HUES64 (cell line): Measurements from ENCODE around the gene MDGA2.

Experiments
- H3K27ac ChIP-seq: 2 replicates; pipeline ENCODE4 v1.7.0; 2013; ENCODE audit warnings: low read depth, low read length, inconsistent platforms
- H3K27me3 ChIP-seq: 2 replicates; pipeline ENCODE4 v1.6.1; 2013; ENCODE audit warnings: mild to moderate bottlenecking, low read length; ENCODE audit not compliant: insufficient read depth
- H3K36me3 ChIP-seq: 2 replicates; pipeline ENCODE4 v1.6.1; 2013; ENCODE audit warnings: mild to moderate bottlenecking, low read length; ENCODE audit not compliant: insufficient read depth
- H3K4me1 ChIP-seq: 2 replicates; pipeline ENCODE4 v1.6.1; 2013; ENCODE audit warnings: mild to moderate bottlenecking, low read length, moderate library complexity; ENCODE audit not compliant: insufficient read depth
- H3K4me3 ChIP-seq: 2 replicates; pipeline ENCODE4 v1.5.1; 2013; ENCODE audit warnings: mild to moderate bottlenecking, low read length, moderate library complexity
- H3K9ac ChIP-seq: 2 replicates; pipeline ENCODE4 v1.6.1; 2013; ENCODE audit warnings: mild to moderate bottlenecking, low read depth, low read length
- H3K9me3 ChIP-seq: 2 replicates; pipeline ENCODE4 v1.6.1; 2013; ENCODE audit warnings: low read depth, low read length; ENCODE audit not compliant: insufficient read depth
- WGBS: fragments of 150-250, 120-280 bp; methylation state at CpG from one replicate; pipeline ENCODE4 v1.1.7; 2013; ENCODE audit warnings: missing lambda C conversion rate; 5-methylcytosine and 5-hydroxymethylcytosine counted together

MDGA2 gene

GRCh38 chr14:47543459-47543858, 131.9 kb downstream of the MDGA2 start:
- no peaks in the 10 kb centered on the region for H3K9me3 ChIP-seq
- no peak overlapping the region for H3K27ac ChIP-seq
- H3K9ac ChIP-seq: no peak overlapping the region
- no peaks in the 10 kb centered on the region for H3K27me3 ChIP-seq
- no peaks in the 10 kb centered on the region for H3K4me1 ChIP-seq
- 67% methylated on average over 1 of the region's 1 CpG for WGBS
- H3K4me3 ChIP-seq: no peak overlapping the region
- H3K36me3 ChIP-seq: no peaks in the 10 kb centered on the region

GRCh38 chr14:47541662-47542061, 133.7 kb downstream of the MDGA2 start:
- no peaks in the 10 kb centered on the region for H3K36me3 ChIP-seq
- no peaks in the 10 kb centered on the region for H3K27me3 ChIP-seq
- peaks cover 13% of the 10 kb centered on the region for H3K4me1 ChIP-seq
- no peaks in the 10 kb centered on the region for H3K9me3 ChIP-seq
- H3K4me3 ChIP-seq: no peak overlapping the region
- H3K9ac ChIP-seq: no peak overlapping the region
- no peak overlapping the region for H3K27ac ChIP-seq
- 92% methylated on average over 2 of the region's 4 CpGs for WGBS

- H3K4me1 ChIP-seq: peaks cover 24% of the 10 kb centered on the region
These were observed 136.4 kb downstream of the MDGA2 start for GRCh38 chr14:47539031-47539461.

DNA sequence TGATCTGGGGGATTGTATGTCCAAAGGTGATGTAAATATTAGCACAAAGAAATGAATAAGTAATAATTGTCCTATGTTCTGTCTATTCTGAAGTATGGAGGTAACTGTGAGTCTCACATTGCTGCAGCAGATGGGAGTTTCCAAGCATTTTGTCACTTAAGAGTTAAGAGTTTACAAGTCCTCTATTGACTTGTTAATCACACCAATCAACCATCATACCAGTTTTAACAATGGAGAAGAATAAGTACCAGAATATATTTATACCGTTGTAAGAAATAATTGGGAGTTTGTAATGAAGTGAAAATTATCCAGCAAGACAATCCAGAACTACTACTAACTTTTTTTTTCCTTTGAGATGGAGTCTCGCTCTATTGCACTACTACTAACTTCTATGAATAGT, 139.1 kb downstream of the MDGA2 start:
- Histone ChIP-seq H3K27me3 (no peaks in the 10 kb centered on the region), H3K9me3 (no peaks in the 10 kb centered on the region), H3K27ac (peak overlapping the region; percentile 26; the same call in 1 of the 2 replicates), H3K4me3 (no peak overlapping the region), H3K4me1 (peaks cover 24% of the 10 kb centered on the region), H3K9ac (no peak overlapping the region), H3K36me3 (no peaks in the 10 kb centered on the region)
- WGBS: 80% methylated on average over 1 of the region's 2 CpGs

More at GRCh38 chr14:47539031-47539461, 136.4 kb downstream of the MDGA2 start:
- no peaks in the 10 kb centered on the region for H3K9me3 ChIP-seq
- H3K4me3 ChIP-seq: no peak overlapping the region
- H3K9ac ChIP-seq: no peak overlapping the region
- H3K27me3 ChIP-seq: no peaks in the 10 kb centered on the region
- no peak overlapping the region for H3K27ac ChIP-seq
- 57% methylated on average over 3 of the region's 3 CpGs for WGBS
- H3K36me3 ChIP-seq: no peaks in the 10 kb centered on the region

- 100% methylated on average over 1 of the region's 3 CpGs for WGBS
- H3K36me3 ChIP-seq: no peaks in the 10 kb centered on the region
- H3K9ac ChIP-seq: no peak overlapping the region
- no peaks in the 10 kb centered on the region for H3K4me1 ChIP-seq
- H3K4me3 ChIP-seq: no peak overlapping the region
- peaks cover 8% of the 10 kb centered on the region for H3K9me3 ChIP-seq
- no peaks in the 10 kb centered on the region for H3K27me3 ChIP-seq
- H3K27ac ChIP-seq: no peak overlapping the region
These were observed 148.7 kb downstream of the MDGA2 start for GRCh38 chr14:47526591-47527244.

GRCh38 chr14:47524524-47524923, 150.9 kb downstream of the MDGA2 start:
- Histone ChIP-seq H3K27ac (no peak overlapping the region), H3K4me3 (no peak overlapping the region), H3K27me3 (no peaks in the 10 kb centered on the region), H3K36me3 (no peaks in the 10 kb centered on the region), H3K9me3 (peaks cover under 1% of the 10 kb centered on the region; the same call in 1 of the 2 replicates), H3K9ac (no peak overlapping the region), H3K4me1 (no peaks in the 10 kb centered on the region)
- 96% methylated on average over 4 of the region's 4 CpGs for whole genome bisulfite sequencing

- H3K36me3 ChIP-seq: no peaks in the 10 kb centered on the region
- no peaks in the 10 kb centered on the region for H3K9me3 ChIP-seq
- no peaks in the 10 kb centered on the region for H3K4me1 ChIP-seq
- no peak overlapping the region for H3K27ac ChIP-seq
- no peak overlapping the region for H3K9ac ChIP-seq
- H3K4me3 ChIP-seq: no peak overlapping the region
- 95% methylated on average over 2 of the region's 3 CpGs for WGBS
- no peaks in the 10 kb centered on the region for H3K27me3 ChIP-seq
These were observed 155.0 kb downstream of the MDGA2 start for GRCh38 chr14:47520382-47520781.

- Histone ChIP-seq H3K27ac (no peak overlapping the region), H3K36me3 (no peaks in the 10 kb centered on the region), H3K4me1 (peaks cover 8% of the 10 kb centered on the region), H3K9ac (no peak overlapping the region), H3K4me3 (no peak overlapping the region), H3K27me3 (no peaks in the 10 kb centered on the region), H3K9me3 (no peaks in the 10 kb centered on the region)
- WGBS: 100% methylated on average over 2 of the region's 2 CpGs
These were observed 163.6 kb downstream of the MDGA2 start for GRCh38 chr14:47511829-47512228.

DNA sequence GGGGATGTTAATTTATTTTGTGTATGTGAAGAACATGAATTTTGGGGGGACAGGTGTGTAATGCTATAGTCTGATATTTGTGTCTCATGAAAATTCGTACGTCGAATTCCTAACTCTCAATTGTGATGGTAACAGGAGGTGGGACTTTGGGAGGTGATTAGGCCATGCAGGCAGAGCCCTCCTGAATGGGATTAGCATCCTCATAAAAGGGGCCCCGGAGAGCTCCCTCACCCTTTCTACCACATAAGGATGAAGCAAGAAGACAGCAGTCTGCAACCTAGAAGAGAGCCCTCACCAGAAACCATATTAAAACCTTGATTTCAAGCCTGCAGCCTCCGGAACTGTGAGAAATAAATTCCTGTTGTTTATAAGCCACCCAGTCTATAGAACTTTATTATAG, 165.4 kb downstream of the MDGA2 start:
- Histone ChIP-seq H3K9me3 (no peaks in the 10 kb centered on the region), H3K4me1 (peaks cover 8% of the 10 kb centered on the region), H3K27ac (no peak overlapping the region), H3K4me3 (no peak overlapping the region), H3K9ac (no peak overlapping the region), H3K27me3 (no peaks in the 10 kb centered on the region), H3K36me3 (no peaks in the 10 kb centered on the region)
- WGBS: 73% methylated on average over 5 of the region's 5 CpGs

GRCh38 chr14:47507861-47508260, 167.5 kb downstream of the MDGA2 start:
- H3K9me3 ChIP-seq: no peaks in the 10 kb centered on the region
- H3K9ac ChIP-seq: no peak overlapping the region
- H3K4me1 ChIP-seq: peaks cover 8% of the 10 kb centered on the region
- H3K27me3 ChIP-seq: no peaks in the 10 kb centered on the region
- no peak overlapping the region for H3K27ac ChIP-seq
- H3K36me3 ChIP-seq: no peaks in the 10 kb centered on the region
- H3K4me3 ChIP-seq: no peak overlapping the region
- 91% methylated on average over 2 of the region's 2 CpGs for WGBS

- WGBS: 86% methylated on average over 1 of the region's 1 CpG
- no peak overlapping the region for H3K4me3 ChIP-seq
These were observed 175.0 kb downstream of the MDGA2 start for GRCh38 chr14:47500369-47500768.

GRCh38 chr14:47490766-47491165, 184.6 kb downstream of the MDGA2 start:
- no peak overlapping the region for H3K9ac ChIP-seq
- H3K9me3 ChIP-seq: 0 out of 2 replicates have a peak, but pooled peaks cover 3% of the 10 kb centered on the region
- H3K4me3 ChIP-seq: no peak overlapping the region
- H3K27me3 ChIP-seq: no peaks in the 10 kb centered on the region
- 89% methylated on average over 4 of the region's 4 CpGs for WGBS
- no peak overlapping the region for H3K27ac ChIP-seq
- no peaks in the 10 kb centered on the region for H3K4me1 ChIP-seq
- H3K36me3 ChIP-seq: no peaks in the 10 kb centered on the region

More at GRCh38 chr14:47500369-47500768, 175.0 kb downstream of the MDGA2 start:
- Histone ChIP-seq H3K4me1 (no peaks in the 10 kb centered on the region), H3K27me3 (no peaks in the 10 kb centered on the region), H3K27ac (no peak overlapping the region), H3K9ac (no peak overlapping the region), H3K36me3 (no peaks in the 10 kb centered on the region), H3K9me3 (peaks cover 9% of the 10 kb centered on the region; the same call in 1 of the 2 replicates)
